Panc1 (cell line): Measurements from ENCODE around the gene CREBZF. TPM values are rescaled to one million over a fixed set of nuclear protein-coding genes. Genes with fewer than 3 reads are reported as not detected.

Experiments
- ATAC-seq: fragments of 200-7000 bp; cut with Tn5 transposase; 2 replicates; pipeline ENCODE4 v1.9.1; 2020; ENCODE audit warnings: mild to moderate bottlenecking, moderate library complexity
- BruUV-seq: library from RNA; stranded (reverse); fragments of 400-500 nt; replicated peaks from 2 replicates; lab custom pipeline; 2021; lab: Mats Ljungman, UMichigan
- CTCF ChIA-PET: fragments of 300-600 bp; sonication (Branson Sonifier 250); formaldehyde crosslinking; loops from one replicate; lab custom pipeline; 2022; ENCODE audit warnings: antibody characterized with exemption; lab: Charles Lee
- POLR2A ChIA-PET: fragments of 300-600 bp; sonication (Branson Sonifier 250); formaldehyde crosslinking; loops from one replicate; lab custom pipeline; 2022; ENCODE audit warnings: antibody characterized with exemption; lab: Charles Lee
- DNase-seq: peaks from one replicate; pipeline ENCODE4 v3.0.0-alpha.2; 2010; ENCODE audit warnings: low read depth, low spot score
- H3K27ac ChIP-seq: 2 replicates; pipeline ENCODE4 v1.5.1; 2011; ENCODE audit warnings: mild to moderate bottlenecking, low read length, inconsistent platforms
- H3K27me3 ChIP-seq: fragments of 200-500 bp; sonication (Bioruptor generic); 2 replicates; pipeline ENCODE4 v1.6.0; 2014; ENCODE audit warnings: low read length, inconsistent platforms; ENCODE audit not compliant: control insufficient read depth, insufficient read depth
- H3K36me3 ChIP-seq: fragments of 200-500 bp; sonication (Bioruptor generic); 2 replicates; pipeline ENCODE4 v1.5.1; 2014; ENCODE audit warnings: inconsistent platforms, mild to moderate bottlenecking, low read length, moderate library complexity; ENCODE audit not compliant: control insufficient read depth, insufficient read depth
- H3K4me1 ChIP-seq: 2 replicates; pipeline ENCODE4 v1.5.1; 2011; ENCODE audit warnings: inconsistent platforms, mild to moderate bottlenecking, low read length, moderate library complexity; ENCODE audit not compliant: control insufficient read depth, insufficient read depth
- H3K4me3 ChIP-seq, 2 experiments: 2 replicates each; pipeline ENCODE4 v1.5.1; 2011 to 2012; ENCODE audit warnings: low read depth in 2 of 2, low read length in 2 of 2, mild to moderate bottlenecking in 2 of 2, inconsistent platforms in 1 of 2, moderate library complexity in 1 of 2
- H3K9me3 ChIP-seq: fragments of 200-500 bp; sonication (Bioruptor generic); 2 replicates; pipeline ENCODE4 v1.5.1; 2014; ENCODE audit warnings: low read depth, mild to moderate bottlenecking, inconsistent platforms, low read length, moderate library complexity; ENCODE audit not compliant: control insufficient read depth, insufficient read depth
- CTCF ChIP-seq: fragments of 450-650 bp; IDR thresholded peaks from 2 replicates; pipeline ENCODE4 v1.5.1; 2017; ENCODE audit warnings: mild to moderate bottlenecking
- POLR2AphosphoS5 ChIP-seq: IDR thresholded peaks from 2 replicates; pipeline ENCODE4 v1.6.1; 2012; ENCODE audit warnings: mild to moderate bottlenecking, low read depth, low read length, moderate library complexity
- REST ChIP-seq, 2 experiments: IDR thresholded peaks; 2 replicates each; pipeline ENCODE4 v1.6.1; 2011 to 2012; ENCODE audit warnings: low read depth in 2 of 2, control low read depth in 1 of 2, low read length in 1 of 2, mild to moderate bottlenecking in 1 of 2, moderate library complexity in 1 of 2; ENCODE audit not compliant: insufficient read depth in 1 of 2
- SIN3A ChIP-seq: IDR thresholded peaks from 2 replicates; pipeline ENCODE4 v1.6.1; 2012; ENCODE audit warnings: low read depth, mild to moderate bottlenecking, low read length, moderate library complexity, borderline replicate concordance; ENCODE audit not compliant: insufficient read depth
- TCF7L2 ChIP-seq: IDR thresholded peaks from 2 replicates; pipeline ENCODE4 v1.6.1; 2011; ENCODE audit warnings: mild to moderate bottlenecking, low read depth, low read length, inconsistent platforms
- in situ Hi-C: cut with HindIII; loops from 2 replicates; pipeline ENCODE4 v1.10.0; 2016; ENCODE audit warnings: low sequenced_read_pairs, low pct_unique_long_range_greater_than_20kb
- intact Hi-C: fragments of 100-400 bp; cut with micrococcal nuclease; formaldehyde crosslinking; loops from one replicate; pipeline ENCODE4 v1.10.0; 2022; ENCODE audit not compliant: unreplicated experiment
- total RNA-seq: library from RNA; stranded (reverse); gene quantifications from one replicate; pipeline ENCODE4 v1.2.1, GENCODE V29; 2021; ENCODE audit not compliant: unreplicated experiment

Gene CREBZF
- total RNA-seq, 1 experiment from 2014 or later: 75.8 TPM

- ChIA-PET CTCF (no interaction called here), POLR2A (no interaction called here)
- H3K4me3 ChIP-seq: no peak overlapping the region
- H3K27ac ChIP-seq: 0 out of 2 replicates have a peak overlapping the region, but pooled peaks have one; percentile 17
- in situ Hi-C loops: no loop called here
- TF ChIP-seq POLR2AphosphoS5: no peak
- TF ChIP-seq REST (IDR thresholded peaks at IDR 0.05; ENCODE audit: insufficient read depth in 1 of 2, low read depth in 2 of 2, low read length in 1 of 2): no peak
- no peak for TF ChIP-seq CTCF
- no peak for ATAC-seq
- H3K9me3 ChIP-seq: no peaks in the 10 kb centered on the region
- intact Hi-C loops: no loop called here
- H3K27me3 ChIP-seq: no peaks in the 10 kb centered on the region
- peaks cover 12% of the 10 kb centered on the region for H3K4me1 ChIP-seq
- no TSS peak for BruUV-seq
- H3K36me3 ChIP-seq: peaks cover 36% of the 10 kb centered on the region
- no peak for DNase-seq
Measured at GRCh38 chr11:85652786-85653447, 12.0 kb downstream of the CREBZF start.

- POLR2A ChIA-PET: no interaction called here
Measured at GRCh38 chr11:85651118-85651517, 13.8 kb downstream of the CREBZF start.

More at GRCh38 chr11:85651118-85651517, 13.8 kb downstream of the CREBZF start:
- Histone ChIP-seq H3K36me3 (peaks cover 18% of the 10 kb centered on the region), H3K4me3 (no peak overlapping the region), H3K9me3 (no peaks in the 10 kb centered on the region), H3K27ac (no peak overlapping the region), H3K4me1 (peaks cover 20% of the 10 kb centered on the region), H3K27me3 (no peaks in the 10 kb centered on the region)
- intact Hi-C loops: no loop called here
- no TSS peak for BruUV-seq
- ATAC-seq (no peak), DNase-seq (no peak)
- CTCF ChIA-PET: no interaction called here
- in situ Hi-C loops: no loop called here
- TF ChIP-seq CTCF (no peak), POLR2AphosphoS5 (no peak), REST (IDR thresholded peaks at IDR 0.05; ENCODE audit: insufficient read depth in 1 of 2, low read depth in 2 of 2, low read length in 1 of 2) (no peak), SIN3A (no peak), TCF7L2 (no peak)
